DMS114 treated with DMSO at 0.1 percent for 48 hours (cell line): Measurements from ENCODE around the gene ZNRF2.

Source experiments
- DNase-seq: peaks from one replicate; lab custom pipeline; 2025; ENCODE audit not compliant: unreplicated experiment; lab: John Stamatoyannopoulos, UW

Gene ZNRF2

GRCh38 chr7:30321089-30321881 is 36.9 kb downstream of the ZNRF2 start:
- DNase-seq, result no peak

- no peak for DNase-seq
Observed at GRCh38 chr7:30321882-30322192, 37.4 kb downstream of the ZNRF2 start.

GRCh38 chr7:30322271-30323005 is 38.0 kb downstream of the ZNRF2 start:
- DNase-seq, result no peak

- no peak for DNase-seq
Observed at GRCh38 chr7:30323006-30323355, 38.6 kb downstream of the ZNRF2 start.

- DNase-seq, result no peak
Observed at GRCh38 chr7:30327813-30328212, 43.4 kb downstream of the ZNRF2 start.

GRCh38 chr7:30328381-30328780 is 44.0 kb downstream of the ZNRF2 start:
- no peak for DNase-seq

- DNase-seq, result no peak
Observed at GRCh38 chr7:30329716-30330115, 45.3 kb downstream of the ZNRF2 start.

GRCh38 chr7:30330134-30331111 is 46.0 kb downstream of the ZNRF2 start:
- no peak for DNase-seq

GRCh38 chr7:30331338-30331737 is 46.9 kb downstream of the ZNRF2 start:
- DNase-seq, result no peak

- no peak for DNase-seq
Observed at GRCh38 chr7:30332549-30332948, 48.2 kb downstream of the ZNRF2 start.

GRCh38 chr7:30335763-30336487 is 51.5 kb downstream of the ZNRF2 start:
- DNase-seq, result no peak

- DNase-seq, result no peak
Observed at GRCh38 chr7:30344513-30344912, 60.1 kb downstream of the ZNRF2 start.

GRCh38 chr7:30347226-30348082 is 63.1 kb downstream of the ZNRF2 start:
- DNase-seq, result no peak

GRCh38 chr7:30348083-30348560 is 63.7 kb downstream of the ZNRF2 start:
- no peak for DNase-seq

- DNase-seq, result no peak
Observed at GRCh38 chr7:30349170-30349569, 64.8 kb downstream of the ZNRF2 start.

- DNase-seq, result no peak
Observed at GRCh38 chr7:30349816-30350215, 65.4 kb downstream of the ZNRF2 start.

GRCh38 chr7:30351286-30351685 is 66.9 kb downstream of the ZNRF2 start:
- DNase-seq, result no peak

- DNase-seq, result no peak
Observed at GRCh38 chr7:30351724-30352123, 67.3 kb downstream of the ZNRF2 start.

GRCh38 chr7:30352169-30352568 is 67.8 kb downstream of the ZNRF2 start:
- no peak for DNase-seq

GRCh38 chr7:30353532-30353931 is 69.1 kb downstream of the ZNRF2 start:
- no peak for DNase-seq
